ENCODE data around the gene SLC35F3.

Gene SLC35F3

GRCh38 chr1:233865902-233866301 lies 38.6 kb upstream of the SLC35F3 start:
- Histone ChIP-seq H3K4me1 (no peaks in the 10 kb centered on the region), H3K4me3 (no peak overlapping the region), H3K27me3 (no peaks in the 10 kb centered on the region), H3K27ac (no peak overlapping the region), H3K36me3 (no peaks in the 10 kb centered on the region), H3K9me3 (no peaks in the 10 kb centered on the region)
- no peak for TF ChIP-seq CTCF (IDR thresholded peaks at IDR 0.05)
- no peak for DNase-seq
- intact Hi-C loops (cut with DNase I; ENCODE audit: low total_unique reads), result no loop called here

- no peak for DNase-seq
- H3K36me3 ChIP-seq, result no peaks in the 10 kb centered on the region
- no peak overlapping the region for H3K27ac ChIP-seq
- no peak for TF ChIP-seq CTCF (IDR thresholded peaks at IDR 0.05)
- no peaks in the 10 kb centered on the region for H3K27me3 ChIP-seq
- H3K9me3 ChIP-seq, result no peaks in the 10 kb centered on the region
- H3K4me1 ChIP-seq, result no peaks in the 10 kb centered on the region
- H3K4me3 ChIP-seq, result no peak overlapping the region
- intact Hi-C loops (cut with DNase I; ENCODE audit: low total_unique reads), result no loop called here
These were observed 37.4 kb upstream of the SLC35F3 start for GRCh38 chr1:233867028-233867427.

GRCh38 chr1:233868461-233868860 lies 36.0 kb upstream of the SLC35F3 start:
- intact Hi-C loops (cut with DNase I; ENCODE audit: low total_unique reads), result no loop called here
- no peak for TF ChIP-seq CTCF (IDR thresholded peaks at IDR 0.05)
- Histone ChIP-seq H3K27ac (no peak overlapping the region), H3K4me3 (no peak overlapping the region), H3K9me3 (no peaks in the 10 kb centered on the region), H3K27me3 (no peaks in the 10 kb centered on the region), H3K36me3 (no peaks in the 10 kb centered on the region), H3K4me1 (no peaks in the 10 kb centered on the region)
- DNase-seq, result no peak

GRCh38 chr1:233869680-233870079 lies 34.8 kb upstream of the SLC35F3 start:
- H3K4me1 ChIP-seq, result no peaks in the 10 kb centered on the region
- intact Hi-C loops (cut with DNase I; ENCODE audit: low total_unique reads), result no loop called here
- H3K9me3 ChIP-seq, result no peaks in the 10 kb centered on the region
- no peak for DNase-seq
- no peak overlapping the region for H3K4me3 ChIP-seq
- H3K27me3 ChIP-seq, result no peaks in the 10 kb centered on the region
- no peaks in the 10 kb centered on the region for H3K36me3 ChIP-seq
- no peak for TF ChIP-seq CTCF (IDR thresholded peaks at IDR 0.05)
- H3K27ac ChIP-seq, result no peak overlapping the region

GRCh38 chr1:233873666-233874065 lies 30.8 kb upstream of the SLC35F3 start:
- Histone ChIP-seq H3K9me3 (no peaks in the 10 kb centered on the region), H3K27ac (no peak overlapping the region), H3K27me3 (no peaks in the 10 kb centered on the region), H3K4me1 (no peaks in the 10 kb centered on the region), H3K4me3 (no peak overlapping the region), H3K36me3 (no peaks in the 10 kb centered on the region)
- intact Hi-C loops (cut with DNase I; ENCODE audit: low total_unique reads), result no loop called here
- no peak for TF ChIP-seq CTCF (IDR thresholded peaks at IDR 0.05)
- no peak for DNase-seq

- Histone ChIP-seq H3K36me3 (no peaks in the 10 kb centered on the region), H3K9me3 (no peaks in the 10 kb centered on the region), H3K4me3 (no peak overlapping the region), H3K4me1 (no peaks in the 10 kb centered on the region), H3K27ac (no peak overlapping the region), H3K27me3 (no peaks in the 10 kb centered on the region)
- intact Hi-C loops (cut with DNase I; ENCODE audit: low total_unique reads), result no loop called here
- DNase-seq, result no peak
- no peak for TF ChIP-seq CTCF (IDR thresholded peaks at IDR 0.05)
These were observed 24.6 kb upstream of the SLC35F3 start for GRCh38 chr1:233879841-233880240.
